ENCODE data around the gene ACSF3.

DNA sequence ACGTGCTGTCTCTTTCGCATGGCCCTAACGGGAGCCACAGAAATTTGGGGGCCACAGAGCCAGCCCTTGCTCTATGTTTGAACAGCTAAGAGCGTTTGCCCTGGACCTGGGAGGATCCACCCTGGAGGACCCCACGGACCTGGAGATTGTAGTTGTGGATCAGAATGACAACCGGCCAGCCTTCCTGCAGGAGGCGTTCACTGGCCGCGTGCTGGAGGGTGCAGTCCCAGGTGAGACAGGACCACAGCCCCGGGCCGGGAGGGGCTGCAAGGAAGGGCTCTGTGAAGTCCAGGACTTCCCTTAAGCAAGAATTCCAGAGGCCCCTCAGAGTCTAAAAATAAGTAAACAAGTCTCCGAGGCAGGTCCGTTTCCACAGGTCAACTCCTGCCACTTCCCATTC lies 89.8 kb downstream of the ACSF3 start:
- TF ChIP-seq, protein P1, sequence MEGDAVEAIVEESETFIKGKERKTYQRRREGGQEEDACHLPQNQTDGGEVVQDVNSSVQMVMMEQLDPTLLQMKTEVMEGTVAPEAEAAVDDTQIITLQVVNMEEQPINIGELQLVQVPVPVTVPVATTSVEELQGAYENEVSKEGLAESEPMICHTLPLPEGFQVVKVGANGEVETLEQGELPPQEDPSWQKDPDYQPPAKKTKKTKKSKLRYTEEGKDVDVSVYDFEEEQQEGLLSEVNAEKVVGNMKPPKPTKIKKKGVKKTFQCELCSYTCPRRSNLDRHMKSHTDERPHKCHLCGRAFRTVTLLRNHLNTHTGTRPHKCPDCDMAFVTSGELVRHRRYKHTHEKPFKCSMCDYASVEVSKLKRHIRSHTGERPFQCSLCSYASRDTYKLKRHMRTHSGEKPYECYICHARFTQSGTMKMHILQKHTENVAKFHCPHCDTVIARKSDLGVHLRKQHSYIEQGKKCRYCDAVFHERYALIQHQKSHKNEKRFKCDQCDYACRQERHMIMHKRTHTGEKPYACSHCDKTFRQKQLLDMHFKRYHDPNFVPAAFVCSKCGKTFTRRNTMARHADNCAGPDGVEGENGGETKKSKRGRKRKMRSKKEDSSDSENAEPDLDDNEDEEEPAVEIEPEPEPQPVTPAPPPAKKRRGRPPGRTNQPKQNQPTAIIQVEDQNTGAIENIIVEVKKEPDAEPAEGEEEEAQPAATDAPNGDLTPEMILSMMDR (IDR thresholded peaks at IDR 0.05) = no peak
- TF ChIP-seq POLR2AphosphoS5 (IDR thresholded peaks at IDR 0.05; ENCODE audit: low read depth, low read length) (no peak), SIN3A (IDR thresholded peaks at IDR 0.05; ENCODE audit: borderline replicate concordance, insufficient read depth, low read depth, low read length) (no peak), TCF7L2 (IDR thresholded peaks at IDR 0.05; ENCODE audit: low read depth, low read length) (no peak)
- TF ChIP-seq, protein P2, sequence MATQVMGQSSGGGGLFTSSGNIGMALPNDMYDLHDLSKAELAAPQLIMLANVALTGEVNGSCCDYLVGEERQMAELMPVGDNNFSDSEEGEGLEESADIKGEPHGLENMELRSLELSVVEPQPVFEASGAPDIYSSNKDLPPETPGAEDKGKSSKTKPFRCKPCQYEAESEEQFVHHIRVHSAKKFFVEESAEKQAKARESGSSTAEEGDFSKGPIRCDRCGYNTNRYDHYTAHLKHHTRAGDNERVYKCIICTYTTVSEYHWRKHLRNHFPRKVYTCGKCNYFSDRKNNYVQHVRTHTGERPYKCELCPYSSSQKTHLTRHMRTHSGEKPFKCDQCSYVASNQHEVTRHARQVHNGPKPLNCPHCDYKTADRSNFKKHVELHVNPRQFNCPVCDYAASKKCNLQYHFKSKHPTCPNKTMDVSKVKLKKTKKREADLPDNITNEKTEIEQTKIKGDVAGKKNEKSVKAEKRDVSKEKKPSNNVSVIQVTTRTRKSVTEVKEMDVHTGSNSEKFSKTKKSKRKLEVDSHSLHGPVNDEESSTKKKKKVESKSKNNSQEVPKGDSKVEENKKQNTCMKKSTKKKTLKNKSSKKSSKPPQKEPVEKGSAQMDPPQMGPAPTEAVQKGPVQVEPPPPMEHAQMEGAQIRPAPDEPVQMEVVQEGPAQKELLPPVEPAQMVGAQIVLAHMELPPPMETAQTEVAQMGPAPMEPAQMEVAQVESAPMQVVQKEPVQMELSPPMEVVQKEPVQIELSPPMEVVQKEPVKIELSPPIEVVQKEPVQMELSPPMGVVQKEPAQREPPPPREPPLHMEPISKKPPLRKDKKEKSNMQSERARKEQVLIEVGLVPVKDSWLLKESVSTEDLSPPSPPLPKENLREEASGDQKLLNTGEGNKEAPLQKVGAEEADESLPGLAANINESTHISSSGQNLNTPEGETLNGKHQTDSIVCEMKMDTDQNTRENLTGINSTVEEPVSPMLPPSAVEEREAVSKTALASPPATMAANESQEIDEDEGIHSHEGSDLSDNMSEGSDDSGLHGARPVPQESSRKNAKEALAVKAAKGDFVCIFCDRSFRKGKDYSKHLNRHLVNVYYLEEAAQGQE (IDR thresholded peaks at IDR 0.05; ENCODE audit: insufficient read depth in 1 of 2, low read depth in 2 of 2, low read length in 1 of 2) = no peak

Measured in Panc1 (cell line).